22Rv1 (cell line): ENCODE data around the gene MUC22.

ENCODE experiments used
- CTCF ChIP-seq: fragments of 450-650 bp; IDR thresholded peaks from 2 replicates; pipeline ENCODE4 v1.5.1; 2017; ENCODE audit warnings: mild to moderate bottlenecking
- ZFX ChIP-seq: fragments of 450-650 bp; IDR thresholded peaks from 2 replicates; pipeline ENCODE4 v1.6.1; 2017; ENCODE audit warnings: antibody characterized with exemption, borderline replicate concordance

GRCh38 chr6:31075528-31075927 lies 65.3 kb downstream of the MUC22 start:
- TF ChIP-seq CTCF, result no peak
- TF ChIP-seq ZFX, result no peak
